ENCODE data around the gene KLF4. TPM values are rescaled to one million over a fixed set of nuclear protein-coding genes. Genes with fewer than 3 reads are reported as not detected.
"Not testable (repeated sequence)": the region's sequence is repeated elsewhere in the genome, so short reads cannot be mapped to it uniquely, and the experiment has no call there.

The KLF4 gene
- total RNA-seq, 1 experiment from 2014 or later: not detected

- H3K4me3 ChIP-seq (ENCODE audit: low read length); DNase-seq; H3K9me3 ChIP-seq (ENCODE audit: low read length); H3K79me2 ChIP-seq (ENCODE audit: low read length); H3K36me3 ChIP-seq (ENCODE audit: insufficient read depth, low read length); H4K20me1 ChIP-seq (ENCODE audit: insufficient read depth, low read depth, low read length); H2AFZ ChIP-seq (ENCODE audit: low read length); H3K9ac ChIP-seq (ENCODE audit: low read length); H3K9me2 ChIP-seq (replicated peaks; ENCODE audit: insufficient read depth, low read length); H3K27ac ChIP-seq (ENCODE audit: low read length); H3K4me2 ChIP-seq (ENCODE audit: low read depth, low read length, poor library complexity, severe bottlenecking); H3K4me1 ChIP-seq (ENCODE audit: low read length); H3K27me3 ChIP-seq (ENCODE audit: low read length): not testable (repeated sequence)
These were observed 1.0 kb upstream of the KLF4 start for GRCh38 chr9:107490606-107490970.

- Histone ChIP-seq H3K27me3 (ENCODE audit: low read length) (no peaks in the 10 kb centered on the region), H3K79me2 (ENCODE audit: low read length) (no peaks in the 10 kb centered on the region), H2AFZ (ENCODE audit: low read length) (no peak overlapping the region), H3K4me1 (ENCODE audit: low read length) (no peaks in the 10 kb centered on the region), H3K4me2 (ENCODE audit: low read depth, low read length, poor library complexity, severe bottlenecking) (no peak overlapping the region), H3K36me3 (ENCODE audit: insufficient read depth, low read length) (no peaks in the 10 kb centered on the region), H4K20me1 (ENCODE audit: insufficient read depth, low read depth, low read length) (no peaks in the 10 kb centered on the region), H3K27ac (ENCODE audit: low read length) (no peak overlapping the region), H3K9me3 (ENCODE audit: low read length) (no peaks in the 10 kb centered on the region), H3K9ac (ENCODE audit: low read length) (no peak overlapping the region), H3K9me2 (replicated peaks; ENCODE audit: insufficient read depth, low read length) (no peaks in the 10 kb centered on the region), H3K4me3 (ENCODE audit: low read length) (no peak overlapping the region)
- no peak for DNase-seq
These were observed 360 bp downstream of the KLF4 start for GRCh38 chr9:107489144-107489673.

- no peaks in the 10 kb centered on the region for H4K20me1 ChIP-seq (ENCODE audit: insufficient read depth, low read depth, low read length)
- no peak for DNase-seq
- no peaks in the 10 kb centered on the region for H3K79me2 ChIP-seq (ENCODE audit: low read length)
- no peak overlapping the region for H3K4me3 ChIP-seq (ENCODE audit: low read length)
- H3K4me2 ChIP-seq (ENCODE audit: low read depth, low read length, poor library complexity, severe bottlenecking): no peak overlapping the region
- no peak overlapping the region for H3K27ac ChIP-seq (ENCODE audit: low read length)
- H3K9me2 ChIP-seq (replicated peaks; ENCODE audit: insufficient read depth, low read length): no peaks in the 10 kb centered on the region
- H3K9me3 ChIP-seq (ENCODE audit: low read length): no peaks in the 10 kb centered on the region
- no peaks in the 10 kb centered on the region for H3K4me1 ChIP-seq (ENCODE audit: low read length)
- no peak overlapping the region for H3K9ac ChIP-seq (ENCODE audit: low read length)
- no peak overlapping the region for H2AFZ ChIP-seq (ENCODE audit: low read length)
- no peaks in the 10 kb centered on the region for H3K27me3 ChIP-seq (ENCODE audit: low read length)
- H3K36me3 ChIP-seq (ENCODE audit: insufficient read depth, low read length): no peaks in the 10 kb centered on the region
These were observed 1.0 kb downstream of the KLF4 start for GRCh38 chr9:107488375-107489143.

GRCh38 chr9:107487521-107488374 lies 1.8 kb downstream of the KLF4 start:
- DNase-seq: no peak
- Histone ChIP-seq H4K20me1 (ENCODE audit: insufficient read depth, low read depth, low read length) (no peaks in the 10 kb centered on the region), H3K27me3 (ENCODE audit: low read length) (no peaks in the 10 kb centered on the region), H3K4me1 (ENCODE audit: low read length) (no peaks in the 10 kb centered on the region), H3K36me3 (ENCODE audit: insufficient read depth, low read length) (no peaks in the 10 kb centered on the region), H3K9me3 (ENCODE audit: low read length) (no peaks in the 10 kb centered on the region), H3K79me2 (ENCODE audit: low read length) (no peaks in the 10 kb centered on the region), H3K27ac (ENCODE audit: low read length) (no peak overlapping the region), H3K4me3 (ENCODE audit: low read length) (no peak overlapping the region), H3K9me2 (replicated peaks; ENCODE audit: insufficient read depth, low read length) (no peaks in the 10 kb centered on the region), H3K9ac (ENCODE audit: low read length) (no peak overlapping the region), H3K4me2 (ENCODE audit: low read depth, low read length, poor library complexity, severe bottlenecking) (no peak overlapping the region), H2AFZ (ENCODE audit: low read length) (no peak overlapping the region)

GRCh38 chr9:107486674-107487520 lies 2.7 kb downstream of the KLF4 start:
- H3K9me3 ChIP-seq (ENCODE audit: low read length): no peaks in the 10 kb centered on the region
- no peak overlapping the region for H3K27ac ChIP-seq (ENCODE audit: low read length)
- no peaks in the 10 kb centered on the region for H3K79me2 ChIP-seq (ENCODE audit: low read length)
- H3K9me2 ChIP-seq (replicated peaks; ENCODE audit: insufficient read depth, low read length): no peaks in the 10 kb centered on the region
- no peak overlapping the region for H2AFZ ChIP-seq (ENCODE audit: low read length)
- DNase-seq: no peak
- H3K4me1 ChIP-seq (ENCODE audit: low read length): no peaks in the 10 kb centered on the region
- H3K4me3 ChIP-seq (ENCODE audit: low read length): no peak overlapping the region
- H3K36me3 ChIP-seq (ENCODE audit: insufficient read depth, low read length): no peaks in the 10 kb centered on the region
- no peak overlapping the region for H3K9ac ChIP-seq (ENCODE audit: low read length)
- H3K27me3 ChIP-seq (ENCODE audit: low read length): no peaks in the 10 kb centered on the region
- no peak overlapping the region for H3K4me2 ChIP-seq (ENCODE audit: low read depth, low read length, poor library complexity, severe bottlenecking)
- H4K20me1 ChIP-seq (ENCODE audit: insufficient read depth, low read depth, low read length): no peaks in the 10 kb centered on the region

GRCh38 chr9:107485458-107486043 lies 4.0 kb downstream of the KLF4 start:
- no peaks in the 10 kb centered on the region for H3K79me2 ChIP-seq (ENCODE audit: low read length)
- no peaks in the 10 kb centered on the region for H3K27me3 ChIP-seq (ENCODE audit: low read length)
- no peaks in the 10 kb centered on the region for H3K9me3 ChIP-seq (ENCODE audit: low read length)
- no peaks in the 10 kb centered on the region for H4K20me1 ChIP-seq (ENCODE audit: insufficient read depth, low read depth, low read length)
- H3K9me2 ChIP-seq (replicated peaks; ENCODE audit: insufficient read depth, low read length): no peaks in the 10 kb centered on the region
- H3K4me1 ChIP-seq (ENCODE audit: low read length): no peaks in the 10 kb centered on the region
- H2AFZ ChIP-seq (ENCODE audit: low read length): no peak overlapping the region
- no peak for DNase-seq
- H3K36me3 ChIP-seq (ENCODE audit: insufficient read depth, low read length): no peaks in the 10 kb centered on the region
- H3K27ac ChIP-seq (ENCODE audit: low read length): no peak overlapping the region
- H3K4me2 ChIP-seq (ENCODE audit: low read depth, low read length, poor library complexity, severe bottlenecking): no peak overlapping the region
- no peak overlapping the region for H3K9ac ChIP-seq (ENCODE audit: low read length)
- no peak overlapping the region for H3K4me3 ChIP-seq (ENCODE audit: low read length)

- H3K79me2 ChIP-seq (ENCODE audit: low read length): no peaks in the 10 kb centered on the region
- no peaks in the 10 kb centered on the region for H4K20me1 ChIP-seq (ENCODE audit: insufficient read depth, low read depth, low read length)
- no peaks in the 10 kb centered on the region for H3K27me3 ChIP-seq (ENCODE audit: low read length)
- H3K9me2 ChIP-seq (replicated peaks; ENCODE audit: insufficient read depth, low read length): no peaks in the 10 kb centered on the region
- no peaks in the 10 kb centered on the region for H3K36me3 ChIP-seq (ENCODE audit: insufficient read depth, low read length)
- H3K4me1 ChIP-seq (ENCODE audit: low read length): no peaks in the 10 kb centered on the region
- H3K9me3 ChIP-seq (ENCODE audit: low read length): no peaks in the 10 kb centered on the region
- H3K9ac ChIP-seq (ENCODE audit: low read length): no peak overlapping the region
- H2AFZ ChIP-seq (ENCODE audit: low read length): no peak overlapping the region
- peak; percentile 77 for DNase-seq
- H3K4me2 ChIP-seq (ENCODE audit: low read depth, low read length, poor library complexity, severe bottlenecking): no peak overlapping the region
- H3K4me3 ChIP-seq (ENCODE audit: low read length): no peak overlapping the region
- H3K27ac ChIP-seq (ENCODE audit: low read length): no peak overlapping the region
These were observed 5.3 kb downstream of the KLF4 start for GRCh38 chr9:107484117-107484723.
